GM21717 (cell line): ENCODE data around the gene ADIG.

Source experiments
- ATAC-seq: cut with Tn5 transposase; IDR thresholded peaks from one replicate; pipeline ENCODE4 v1.9.1; 2021; ENCODE audit warnings: mild to moderate bottlenecking, moderate library complexity; ENCODE audit not compliant: unreplicated experiment

The ADIG gene

GRCh38 chr20:38629979-38630378, 49.0 kb downstream of the ADIG start:
- ATAC-seq = no peak

DNA sequence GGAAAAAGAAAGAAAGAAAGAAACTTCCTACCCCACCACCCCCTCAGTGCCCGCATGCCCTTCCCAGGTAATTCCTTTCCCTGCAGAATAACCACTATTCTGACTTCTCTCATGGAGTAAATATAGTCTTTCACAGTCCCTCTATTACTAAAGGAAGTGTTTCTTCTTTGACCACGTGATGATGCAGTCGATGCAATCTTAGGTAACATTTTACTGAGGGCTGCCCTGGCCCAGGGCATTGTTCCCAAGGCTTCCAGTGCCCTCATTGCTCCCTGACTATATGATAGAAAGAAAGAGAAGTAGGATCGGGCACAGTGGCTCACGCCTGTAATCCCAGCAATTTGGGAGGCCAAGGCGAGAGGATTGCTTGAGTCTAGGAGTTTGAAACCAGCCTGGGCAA, 49.7 kb downstream of the ADIG start:
- ATAC-seq = no peak

GRCh38 chr20:38631155-38632022, 50.4 kb downstream of the ADIG start:
- no peak for ATAC-seq

- ATAC-seq = no peak
These were observed 52.6 kb downstream of the ADIG start for GRCh38 chr20:38633577-38634093.

DNA sequence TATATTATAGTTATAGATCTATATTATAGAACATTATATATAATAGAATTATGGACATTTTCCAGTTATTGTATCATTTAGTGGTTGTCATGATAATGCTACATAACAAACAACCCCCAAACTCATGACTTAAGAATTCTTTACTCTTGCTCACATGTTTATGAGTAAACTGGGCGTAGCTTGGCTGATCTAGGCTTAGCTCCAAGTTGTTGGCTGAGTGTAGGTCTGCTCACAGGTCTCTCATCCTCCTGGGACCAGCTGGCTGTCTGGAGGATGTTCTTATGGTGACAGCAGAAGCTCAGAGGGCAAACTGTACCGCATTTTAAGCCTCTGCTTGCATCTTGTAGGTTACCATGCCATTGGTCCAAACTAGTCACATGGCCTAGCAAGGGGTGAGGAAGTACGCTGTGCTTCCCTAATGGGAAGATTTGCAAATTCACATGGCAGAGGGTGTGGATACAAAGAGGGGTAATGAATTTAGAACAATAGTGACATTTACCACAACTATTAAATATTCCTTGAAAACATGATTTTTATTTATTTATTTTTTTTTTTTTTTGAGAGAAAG, 54.8 kb downstream of the ADIG start:
- no peak for ATAC-seq
